IMR-90 (cell line): ENCODE measurements around the gene SLC35F3. TPM values are rescaled to one million over a fixed set of nuclear protein-coding genes. Genes with fewer than 3 reads are reported as not detected.

ENCODE experiments used
- ATAC-seq: fragments of 200-7000 bp; cut with Tn5 transposase; 2 replicates; pipeline ENCODE4 v1.9.1; 2020; ENCODE audit warnings: low read depth, mild to moderate bottlenecking, moderate library complexity
- BruUV-seq: library from RNA; stranded (reverse); fragments of 400-500 nt; replicated peaks from 2 replicates; lab custom pipeline; 2021; lab: Mats Ljungman, UMichigan
- CTCF ChIA-PET: fragments of 300-600 bp; formaldehyde crosslinking; extraction: SDS; loops from one replicate; lab custom pipeline; 2021; ENCODE audit warnings: antibody characterized with exemption; lab: Yijun Ruan, JAX
- POLR2A ChIA-PET: fragments of 300-600 bp; sonication (Branson Sonifier 250); formaldehyde crosslinking; loops from one replicate; lab custom pipeline; 2022; ENCODE audit warnings: antibody characterized with exemption; ENCODE audit not compliant: unreplicated experiment; lab: Charles Lee
- DNase-seq: peaks from one replicate; pipeline ENCODE4 v3.0.0; 2013
- H2AFZ ChIP-seq: replicated peaks from 2 replicates; pipeline ENCODE3; 2013; ENCODE audit warnings: low read length, mild to moderate bottlenecking; ENCODE audit not compliant: poor library complexity
- H2AK5ac ChIP-seq: 2 replicates; pipeline ENCODE4 v1.6.1; 2013; ENCODE audit warnings: low read depth, low read length, inconsistent platforms
- H2AK9ac ChIP-seq: replicated peaks from 2 replicates; pipeline ENCODE3; 2013; ENCODE audit warnings: mild to moderate bottlenecking, low read depth, low read length, moderate library complexity; ENCODE audit not compliant: poor library complexity
- H2BK120ac ChIP-seq: 2 replicates; pipeline ENCODE4 v1.6.1; 2013; ENCODE audit warnings: low read depth, low read length, inconsistent platforms
- H2BK15ac ChIP-seq: 3 replicates; pipeline ENCODE4 v1.6.1; 2013; ENCODE audit warnings: low read depth, low read length, inconsistent platforms
- H2BK20ac ChIP-seq: 2 replicates; pipeline ENCODE4 v1.6.1; 2013; ENCODE audit warnings: low read depth, mild to moderate bottlenecking, inconsistent platforms, low read length, moderate library complexity
- H2BK5ac ChIP-seq: 2 replicates; pipeline ENCODE4 v1.6.1; 2013; ENCODE audit warnings: mild to moderate bottlenecking, low read depth, low read length, inconsistent platforms; ENCODE audit not compliant: poor library complexity, severe bottlenecking
- H3K14ac ChIP-seq: replicated peaks from 2 replicates; pipeline ENCODE4 v1.6.1; 2013; ENCODE audit warnings: low read depth, low read length, inconsistent platforms
- H3K18ac ChIP-seq: 2 replicates; pipeline ENCODE4 v1.6.1; 2013; ENCODE audit warnings: low read depth, low read length, control low read depth
- H3K23ac ChIP-seq: 2 replicates; pipeline ENCODE4 v1.6.1; 2013; ENCODE audit warnings: low read depth, low read length, inconsistent platforms
- H3K27ac ChIP-seq: 2 replicates; pipeline ENCODE4 v1.5.1; 2013; ENCODE audit warnings: mild to moderate bottlenecking, control low read depth, low read length; ENCODE audit not compliant: insufficient read depth
- H3K27me3 ChIP-seq: 2 replicates; pipeline ENCODE4 v1.6.1; 2013; ENCODE audit warnings: low read length; ENCODE audit not compliant: control insufficient read depth, insufficient read depth
- H3K36me3 ChIP-seq: 2 replicates; pipeline ENCODE4 v1.6.1; 2013; ENCODE audit warnings: low read length, mixed read lengths; ENCODE audit not compliant: control insufficient read depth, insufficient read depth
- H3K4ac ChIP-seq: 2 replicates; pipeline ENCODE4 v1.6.1; 2013; ENCODE audit warnings: low read depth, low read length, inconsistent platforms
- H3K4me1 ChIP-seq: 2 replicates; pipeline ENCODE4 v1.6.1; 2013; ENCODE audit warnings: low read length, mixed read lengths; ENCODE audit not compliant: control insufficient read depth, insufficient read depth
- H3K4me2 ChIP-seq: 2 replicates; pipeline ENCODE4 v1.6.1; 2013; ENCODE audit warnings: low read depth, mild to moderate bottlenecking, control low read depth, low read length, moderate library complexity
- H3K4me3 ChIP-seq: 2 replicates; pipeline ENCODE4 v1.5.1; 2013; ENCODE audit warnings: low read depth, mild to moderate bottlenecking, control low read depth, low read length, moderate library complexity; ENCODE audit not compliant: insufficient read depth
- H3K56ac ChIP-seq: 2 replicates; pipeline ENCODE4 v1.6.1; 2013; ENCODE audit warnings: low read length, inconsistent platforms; ENCODE audit not compliant: insufficient read depth; ENCODE audit errors: extremely low read depth
- H3K79me1 ChIP-seq, 2 experiments: 2 replicates each; pipeline ENCODE4 v1.6.1; 2013; ENCODE audit warnings: low read length in 2 of 2, inconsistent platforms in 1 of 2, low read depth in 1 of 2
- H3K9ac ChIP-seq: 2 replicates; pipeline ENCODE4 v1.6.1; 2013; ENCODE audit warnings: low read depth, low read length, control low read depth
- H3K9me1 ChIP-seq: 2 replicates; pipeline ENCODE4 v1.6.1; 2013; ENCODE audit warnings: low read length, inconsistent platforms; ENCODE audit not compliant: insufficient read depth
- H3K9me3 ChIP-seq: 2 replicates; pipeline ENCODE4 v1.6.1; 2013; ENCODE audit warnings: low read length; ENCODE audit not compliant: control insufficient read depth, insufficient read depth
- H4K20me1 ChIP-seq: 2 replicates; pipeline ENCODE4 v1.6.1; 2013; ENCODE audit warnings: low read length, inconsistent platforms; ENCODE audit not compliant: insufficient read depth
- H4K5ac ChIP-seq: 2 replicates; pipeline ENCODE4 v1.6.1; 2013; ENCODE audit warnings: mild to moderate bottlenecking, low read depth, low read length, control low read depth
- H4K8ac ChIP-seq, 2 experiments: 2 replicates each; pipeline ENCODE4 v1.6.1; 2013; ENCODE audit warnings: low read depth in 2 of 2, low read length in 2 of 2, control low read depth in 1 of 2, inconsistent platforms in 1 of 2
- H4K91ac ChIP-seq: 2 replicates; pipeline ENCODE4 v1.6.1; 2013; ENCODE audit warnings: low read depth, low read length, inconsistent platforms; ENCODE audit not compliant: insufficient read depth
- BHLHE40 ChIP-seq: fragments of 150-350 bp; IDR thresholded peaks from 2 replicates; pipeline ENCODE4 v1.6.1; 2016; ENCODE audit warnings: mild to moderate bottlenecking, low read depth, low read length
- CEBPB ChIP-seq: IDR thresholded peaks from 2 replicates; pipeline ENCODE4 v1.6.1; 2012; ENCODE audit warnings: low read depth, low read length, improper control_type of control experiment
- CHD1 ChIP-seq: IDR thresholded peaks from 2 replicates; pipeline ENCODE4 v1.6.1; 2012; ENCODE audit warnings: low read depth, low read length, improper control_type of control experiment
- FOS ChIP-seq: fragments of 150-350 bp; IDR thresholded peaks from 2 replicates; pipeline ENCODE4 v1.6.1; 2016; ENCODE audit warnings: low read depth, low read length
- MAFK ChIP-seq: IDR thresholded peaks from 2 replicates; pipeline ENCODE4 v1.6.1; 2012; ENCODE audit warnings: low read depth, low read length, improper control_type of control experiment
- MXI1 ChIP-seq: IDR thresholded peaks from 2 replicates; pipeline ENCODE4 v1.6.1; 2012; ENCODE audit warnings: low read depth, mild to moderate bottlenecking, low read length, moderate library complexity, borderline replicate concordance
- RAD21 ChIP-seq: IDR thresholded peaks from 2 replicates; pipeline ENCODE4 v1.6.1; 2012; ENCODE audit warnings: low read length, improper control_type of control experiment
- RCOR1 ChIP-seq: IDR thresholded peaks from 2 replicates; pipeline ENCODE4 v1.6.1; 2012; ENCODE audit warnings: mild to moderate bottlenecking, low read length, improper control_type of control experiment; ENCODE audit not compliant: insufficient replicate concordance
- WGBS, 2 experiments: methylation state at CpG; one replicate each; pipeline versions ENCODE4 v1.1.5 to v1.1.7; 2013; ENCODE audit warnings: missing lambda C conversion rate in 2 of 2; ENCODE audit not compliant: insufficient read length in 1 of 2; ENCODE audit errors: extremely low coverage in 2 of 2; 5-methylcytosine and 5-hydroxymethylcytosine counted together
- dilution Hi-C: fragments of 300-500 bp; cut with HindIII; formaldehyde crosslinking; loops from one replicate; pipeline ENCODE4 v1.14.3; 2018; ENCODE audit warnings: low sequenced_read_pairs; ENCODE audit not compliant: unreplicated experiment
- in situ Hi-C: fragments of 300-500 bp; cut with MboI; formaldehyde crosslinking; loops from 3 replicates; pipeline ENCODE4 v1.14.3; 2019; ENCODE audit warnings: low sequenced_read_pairs, inconsistent platforms, mixed read lengths
- intact Hi-C: fragments of 100-400 bp; cut with micrococcal nuclease; formaldehyde crosslinking; loops from 2 replicates; pipeline ENCODE4 v1.10.0; 2022
- polyA plus RNA-seq, 3 experiments: library from polyadenylated mRNA; depleted of rRNA; stranded (reverse); fragments of >200 nt; gene quantifications; 2 replicates each; pipeline ENCODE4 v1.2.3, GENCODE V29; 2012; ENCODE audit warnings: low replicate concordance in 1 of 3
- total RNA-seq: library from RNA; depleted of rRNA; stranded (reverse); fragments of >200 nt; gene quantifications from 2 replicates; pipeline ENCODE4 v1.2.3, GENCODE V29; 2012
- TF ChIP-seq, protein P1 (sequence below): conservative IDR thresholded peaks from 2 replicates; pipeline ENCODE4 v1.5.1; 2012; ENCODE audit warnings: mild to moderate bottlenecking, low read depth, low read length, improper control_type of control experiment
- TF ChIP-seq, protein P2 (sequence below): fragments of 150-350 bp; IDR thresholded peaks from 2 replicates; pipeline ENCODE4 v1.6.1; 2017; ENCODE audit warnings: mild to moderate bottlenecking, antibody characterized with exemption, low read length, low read depth
- TF ChIP-seq, protein P3 (sequence below): fragments of 150-350 bp; IDR thresholded peaks from 2 replicates; pipeline ENCODE4 v1.6.1; 2016; ENCODE audit warnings: low read depth, mild to moderate bottlenecking, low read length, moderate library complexity, borderline replicate concordance

Gene SLC35F3
- total and polyA plus RNA-seq, 2 of the 4 experiments (the other 2 are of a cell fraction) = under 0.01 to 0.17 TPM

DNA sequence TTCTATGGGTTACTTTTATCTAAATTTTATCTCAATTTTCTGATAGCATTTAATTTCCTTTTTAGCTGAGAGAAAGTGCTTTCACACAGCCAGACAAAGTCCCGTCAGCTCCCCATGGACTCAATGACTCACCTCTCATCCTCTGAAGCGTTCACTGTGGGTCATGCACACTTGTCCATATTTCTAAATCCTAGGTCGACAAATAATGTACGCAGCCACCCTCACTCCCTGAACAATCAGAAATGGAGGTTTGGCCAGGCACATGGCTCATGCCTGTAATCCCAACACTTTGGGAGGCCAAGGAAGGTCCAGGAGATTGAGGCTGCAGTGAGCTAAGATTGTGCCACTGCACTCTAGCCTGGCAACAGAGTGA lies 426.4 kb downstream of the SLC35F3 start:
- Histone ChIP-seq H3K36me3 (no peaks in the 10 kb centered on the region), H3K79me1 (no peaks in the 10 kb centered on the region), H3K4me3 (no peak overlapping the region), H2BK15ac (no peak overlapping the region), H3K23ac (no peak overlapping the region), H4K8ac (no peak overlapping the region), H3K27ac (no peak overlapping the region), H3K4me1 (peaks cover 3% of the 10 kb centered on the region), H3K9me1 (no peaks in the 10 kb centered on the region), H4K91ac (no peak overlapping the region), H3K14ac (no peak overlapping the region), H2AK9ac (no peak overlapping the region), H4K20me1 (no peaks in the 10 kb centered on the region), H2AK5ac (no peak overlapping the region), H3K56ac (no peak overlapping the region), H2BK20ac (no peak overlapping the region), H4K5ac (no peak overlapping the region), H2AFZ (no peak overlapping the region), H3K27me3 (peaks cover 2% of the 10 kb centered on the region; the same call in 1 of the 2 replicates), H3K9me3 (no peaks in the 10 kb centered on the region), H2BK120ac (no peak overlapping the region), H3K4me2 (no peak overlapping the region), H3K4ac (no peak overlapping the region), H3K18ac (no peak overlapping the region), H2BK5ac (no peak overlapping the region), H3K9ac (no peak overlapping the region)
- ATAC-seq (no peak), DNase-seq (no peak)
- TF ChIP-seq MAFK (no peak), RAD21 (no peak), MXI1 (no peak), CEBPB (no peak), CHD1 (no peak), RCOR1 (no peak), FOS (no peak), BHLHE40 (no peak)
- TF ChIP-seq, protein P1, sequence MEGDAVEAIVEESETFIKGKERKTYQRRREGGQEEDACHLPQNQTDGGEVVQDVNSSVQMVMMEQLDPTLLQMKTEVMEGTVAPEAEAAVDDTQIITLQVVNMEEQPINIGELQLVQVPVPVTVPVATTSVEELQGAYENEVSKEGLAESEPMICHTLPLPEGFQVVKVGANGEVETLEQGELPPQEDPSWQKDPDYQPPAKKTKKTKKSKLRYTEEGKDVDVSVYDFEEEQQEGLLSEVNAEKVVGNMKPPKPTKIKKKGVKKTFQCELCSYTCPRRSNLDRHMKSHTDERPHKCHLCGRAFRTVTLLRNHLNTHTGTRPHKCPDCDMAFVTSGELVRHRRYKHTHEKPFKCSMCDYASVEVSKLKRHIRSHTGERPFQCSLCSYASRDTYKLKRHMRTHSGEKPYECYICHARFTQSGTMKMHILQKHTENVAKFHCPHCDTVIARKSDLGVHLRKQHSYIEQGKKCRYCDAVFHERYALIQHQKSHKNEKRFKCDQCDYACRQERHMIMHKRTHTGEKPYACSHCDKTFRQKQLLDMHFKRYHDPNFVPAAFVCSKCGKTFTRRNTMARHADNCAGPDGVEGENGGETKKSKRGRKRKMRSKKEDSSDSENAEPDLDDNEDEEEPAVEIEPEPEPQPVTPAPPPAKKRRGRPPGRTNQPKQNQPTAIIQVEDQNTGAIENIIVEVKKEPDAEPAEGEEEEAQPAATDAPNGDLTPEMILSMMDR = no peak
- TF ChIP-seq, protein P2, sequence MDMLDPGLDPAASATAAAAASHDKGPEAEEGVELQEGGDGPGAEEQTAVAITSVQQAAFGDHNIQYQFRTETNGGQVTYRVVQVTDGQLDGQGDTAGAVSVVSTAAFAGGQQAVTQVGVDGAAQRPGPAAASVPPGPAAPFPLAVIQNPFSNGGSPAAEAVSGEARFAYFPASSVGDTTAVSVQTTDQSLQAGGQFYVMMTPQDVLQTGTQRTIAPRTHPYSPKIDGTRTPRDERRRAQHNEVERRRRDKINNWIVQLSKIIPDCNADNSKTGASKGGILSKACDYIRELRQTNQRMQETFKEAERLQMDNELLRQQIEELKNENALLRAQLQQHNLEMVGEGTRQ = no peak
- TF ChIP-seq, protein P3, sequence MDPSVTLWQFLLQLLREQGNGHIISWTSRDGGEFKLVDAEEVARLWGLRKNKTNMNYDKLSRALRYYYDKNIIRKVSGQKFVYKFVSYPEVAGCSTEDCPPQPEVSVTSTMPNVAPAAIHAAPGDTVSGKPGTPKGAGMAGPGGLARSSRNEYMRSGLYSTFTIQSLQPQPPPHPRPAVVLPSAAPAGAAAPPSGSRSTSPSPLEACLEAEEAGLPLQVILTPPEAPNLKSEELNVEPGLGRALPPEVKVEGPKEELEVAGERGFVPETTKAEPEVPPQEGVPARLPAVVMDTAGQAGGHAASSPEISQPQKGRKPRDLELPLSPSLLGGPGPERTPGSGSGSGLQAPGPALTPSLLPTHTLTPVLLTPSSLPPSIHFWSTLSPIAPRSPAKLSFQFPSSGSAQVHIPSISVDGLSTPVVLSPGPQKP = no peak
- intact Hi-C loops (loop anchor here (5.0 kb wide), 1 partner anchor 1301 kb away; no protein-coding TSS in a partner anchor), in situ Hi-C loops (no loop called here), dilution Hi-C loops (no loop called here)
- no TSS peak for BruUV-seq
- WGBS, 2 experiments = no CpG with 5 or more reads among the region's 4 CpGs
- ChIA-PET POLR2A (no interaction called here), CTCF (interaction anchor here (1.7 kb wide), 1 partner anchor 21 kb away, joined by 3 read pairs; no protein-coding TSS in a partner anchor)
